Naive thymus-derived CD4-positive, alpha-beta T cell (primary cell): ENCODE results near the gene UBE2Q1. TPM values are rescaled to one million over a fixed set of nuclear protein-coding genes. Genes with fewer than 3 reads are reported as not detected.
A peak's percentile ranks its signal among the peaks of the same experiment; 100 is the strongest.

Experiments used
- ATAC-seq: fragments of 150-1000 bp; cut with Tn5 transposase; 2 replicates; pipeline ENCODE4 v1.10.0; 2021; ENCODE audit warnings: mild to moderate bottlenecking, moderate library complexity
- CTCF ChIA-PET: fragments of 350-600 bp; sonication (Branson Sonifier 250); formaldehyde crosslinking; loops from one replicate; lab custom pipeline; 2021; ENCODE audit warnings: antibody characterized with exemption; lab: Charles Lee
- POLR2A ChIA-PET: fragments of 350-600 bp; sonication (Branson Sonifier 250); formaldehyde crosslinking; loops from one replicate; lab custom pipeline; 2021; ENCODE audit warnings: antibody characterized with exemption, inconsistent platforms; lab: Charles Lee
- DNase-seq, 9 donors: peaks; one replicate each; pipeline versions ENCODE4 v3.0.0 to v3.0.0-alpha.2; 2020 to 2022; ENCODE audit warnings: mixed read lengths in 1 of 9
- H3K27ac ChIP-seq: one replicate; pipeline ENCODE4 v1.7.0; 2013; ENCODE audit warnings: mild to moderate bottlenecking, low read depth, low read length, moderate library complexity
- H3K27me3 ChIP-seq, 2 donors: one replicate each; pipeline ENCODE4 v1.7.0; 2013; ENCODE audit warnings: low read length in 2 of 2, mild to moderate bottlenecking in 2 of 2, moderate library complexity in 2 of 2; ENCODE audit not compliant: control insufficient read depth in 2 of 2, insufficient read depth in 2 of 2
- H3K36me3 ChIP-seq, 3 experiments: 1 replicate in 2 of 3; 2 replicates in 1 of 3; pipeline ENCODE4 v1.7.0; 2013; ENCODE audit warnings: low read length in 3 of 3, mild to moderate bottlenecking in 3 of 3, moderate library complexity in 1 of 3; ENCODE audit not compliant: insufficient read depth in 3 of 3, control insufficient read depth in 2 of 3
- H3K4me1 ChIP-seq, 2 donors: one replicate each; pipeline ENCODE4 v1.7.0; 2013; ENCODE audit warnings: low read length in 2 of 2, mild to moderate bottlenecking in 2 of 2, moderate library complexity in 1 of 2; ENCODE audit not compliant: control insufficient read depth in 2 of 2, insufficient read depth in 2 of 2
- H3K4me3 ChIP-seq: 2 replicates; pipeline ENCODE4 v1.7.0; 2013; ENCODE audit warnings: mild to moderate bottlenecking, low read length
- H3K9me3 ChIP-seq, 3 experiments: 1 replicate in 2 of 3; 2 replicates in 1 of 3; pipeline ENCODE4 v1.7.0; 2013; ENCODE audit warnings: low read length in 3 of 3; ENCODE audit not compliant: control insufficient read depth in 2 of 3
- H3K27ac Mint-ChIP-seq, 9 donors: one replicate each; pipeline ENCODE4 v1.8.0; 2020 to 2022; ENCODE audit warnings: mixed read lengths in 9 of 9, mild to moderate bottlenecking in 8 of 9, moderate library complexity in 5 of 9, inconsistent platforms in 2 of 9
- H3K27me3 Mint-ChIP-seq, 5 donors: one replicate each; pipeline ENCODE4 v1.8.0; 2021 to 2022; ENCODE audit warnings: mixed read lengths in 5 of 5, mild to moderate bottlenecking in 1 of 5
- H3K36me3 Mint-ChIP-seq, 5 donors: one replicate each; pipeline ENCODE4 v1.8.0; 2020 to 2022; ENCODE audit warnings: mixed read lengths in 5 of 5, mild to moderate bottlenecking in 3 of 5, inconsistent platforms in 1 of 5
- H3K4me1 Mint-ChIP-seq, 7 donors: one replicate each; pipeline ENCODE4 v1.8.0; 2020 to 2022; ENCODE audit warnings: mixed read lengths in 7 of 7, mild to moderate bottlenecking in 3 of 7, inconsistent platforms in 1 of 7
- H3K4me3 Mint-ChIP-seq, 10 donors: one replicate each; pipeline ENCODE4 v1.8.0; 2020 to 2022; ENCODE audit warnings: mild to moderate bottlenecking in 10 of 10, mixed read lengths in 10 of 10, moderate library complexity in 6 of 10, inconsistent platforms in 2 of 10
- H3K9me3 Mint-ChIP-seq, 11 donors: one replicate each; pipeline ENCODE4 v1.8.0; 2020 to 2022; ENCODE audit warnings: mixed read lengths in 11 of 11, mild to moderate bottlenecking in 4 of 11, inconsistent platforms in 1 of 11, moderate library complexity in 1 of 11
- intact Hi-C, 2 donors: fragments of 100-400 bp; cut with micrococcal nuclease; formaldehyde crosslinking; loops; one replicate each; pipeline ENCODE4 v1.15.1; 2023
- polyA plus RNA-seq, 2 donors: library from polyadenylated mRNA; unstranded; fragments of 300-500 nt; fragmentation: Illumina TruSeq; gene quantifications; one replicate each; pipeline ENCODE4 v1.2.3, GENCODE V29; 2021
- total RNA-seq, 6 experiments: library from RNA in 5 of 6; stranded (reverse) in 5 of 6; gene quantifications; 1 replicate in 5 of 6; 2 replicates in 1 of 6; pipeline ENCODE4 v1.2.3 and lab custom pipeline; 2021 to 2026

The UBE2Q1 gene
- total RNA-seq: 100 to 1,000 TPM in 3 of 5 experiments, 10 to 100 TPM in 2; 63.2 to 117 (median 106) TPM
- 10 to 100 TPM in 1 of 2 donors, 1 to 10 TPM in 1; 9.1 to 11.4 TPM for polyA plus RNA-seq
- 69.2 reads per million, percentile 78 among the genes with 10 or more reads in this experiment for total RNA-seq (lab: John Stamatoyannopoulos, UW)

DNA sequence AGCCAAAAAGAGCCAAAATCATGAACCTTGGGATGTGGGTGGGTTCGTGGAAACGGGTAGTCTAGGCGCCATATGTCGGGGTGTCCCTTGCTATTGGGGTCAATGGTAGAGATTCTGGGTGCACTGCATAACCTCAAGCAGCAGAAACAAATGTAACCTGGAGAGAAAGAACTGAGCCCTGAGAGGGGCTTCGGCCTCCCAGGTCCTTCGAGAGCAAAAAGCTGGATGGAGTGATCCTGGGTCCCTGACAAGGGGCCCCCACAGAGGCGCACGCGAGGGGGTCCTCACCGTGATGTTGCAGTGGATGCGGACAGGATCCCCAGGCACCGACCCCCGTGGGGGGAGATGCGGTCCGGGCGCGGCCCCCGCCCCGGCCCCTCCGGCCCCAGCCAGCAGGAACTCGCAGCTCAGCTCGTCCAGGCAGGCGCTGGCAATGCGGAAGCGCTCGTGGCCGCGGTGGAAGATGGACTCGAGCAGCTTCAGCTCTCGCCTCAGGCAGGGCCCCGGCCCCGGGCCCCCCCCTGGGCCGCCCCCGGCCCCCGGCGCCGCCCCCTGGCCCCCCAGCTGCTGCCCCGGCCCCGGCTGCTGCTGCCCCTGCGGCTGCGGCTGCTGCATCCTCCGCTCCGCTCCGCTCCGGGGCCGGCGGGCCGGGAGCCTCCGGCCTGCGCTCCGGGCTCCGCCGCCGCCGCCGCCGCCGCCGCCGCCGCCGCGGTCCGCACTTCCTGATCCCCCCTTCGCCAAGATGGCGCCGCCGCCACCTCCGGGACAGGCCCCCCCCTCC lies at the start of gene UBE2Q1:
Gene UBE2Q1 (minus strand): TSS at position 724 of the 781 bp plus-strand sequence. CDS start 109 bp downstream, at position 615.
- peaks cover 9 to 30% (median 13%) of the 10 kb centered on the region in 5 donors for H3K36me3 Mint-ChIP-seq
- peak within 1 kb of the TSS; percentile 90 to 97 (median 94) for H3K27ac Mint-ChIP-seq
- Histone ChIP-seq H3K9me3 (no peaks in the 10 kb centered on the region), H3K4me1 (peaks cover 18 to 23% of the 10 kb centered on the region in 2 donors), H3K4me3 (peak within 1 kb of the TSS; percentile 81), H3K27me3 (no peaks in the 10 kb centered on the region), H3K27ac (peak within 1 kb of the TSS; percentile 86), H3K36me3 (peaks cover 14 to 32% (median 21%) of the 10 kb centered on the region in 3 experiments)
- ATAC-seq (no peak), DNase-seq (peak in 6 of 9 donors; percentile 8 to 55 (median 30))
- intact Hi-C loops: loop anchor here (1.0 to 10.0 kb wide), 23 partner anchors 50 to 615 kb away; partner anchors contain the start of genes ATP8B2 (in 2 of the 2), CKS1B (in 2 of the 2), HAX1 (in 2 of the 2) and IL6R (in 2 of the 2)
- H3K4me3 Mint-ChIP-seq: peak within 1 kb of the TSS; percentile 89 to 98 (median 96)
- POLR2A ChIA-PET: interaction anchor here (0.5 to 1.3 kb wide), 6 partner anchors 63 to 568 kb away, joined by 3 read pairs; partner anchors contain the start of genes PBXIP1 and UBAP2L
- peaks cover 0 to 4% (median 0%) of the 10 kb centered on the region in 11 donors for H3K9me3 Mint-ChIP-seq
- CTCF ChIA-PET: interaction anchor here (0.9 kb wide), 1 partner anchor 206 kb away, joined by 3 read pairs; no protein-coding TSS in a partner anchor
- no peaks in the 10 kb centered on the region for H3K27me3 Mint-ChIP-seq
- peaks cover 19 to 52% (median 39%) of the 10 kb centered on the region in 7 donors for H3K4me1 Mint-ChIP-seq

- ChIA-PET POLR2A (interaction anchor here (0.6 to 3.0 kb wide), 9 partner anchors 15 to 304 kb away, joined by 3 to 20 read pairs (median 5); no protein-coding TSS in a partner anchor), CTCF (interaction anchor here (0.7 kb wide), 1 partner anchor 15 kb away, joined by 3 read pairs; no protein-coding TSS in a partner anchor)
- Histone ChIP-seq H3K36me3 (peaks cover 0 to 11% (median 6%) of the 10 kb centered on the region in 3 experiments), H3K4me3 (peak within 1 kb of the TSS; percentile 78), H3K27ac (peak within 1 kb of the TSS; percentile 97), H3K27me3 (no peaks in the 10 kb centered on the region), H3K4me1 (peaks cover 40 to 42% of the 10 kb centered on the region in 2 donors), H3K9me3 (no peaks in the 10 kb centered on the region)
- H3K36me3 Mint-ChIP-seq: peaks cover 3 to 31% (median 8%) of the 10 kb centered on the region in 5 donors
- peaks cover 63 to 90% (median 75%) of the 10 kb centered on the region in 7 donors for H3K4me1 Mint-ChIP-seq
- H3K4me3 Mint-ChIP-seq: peak within 1 kb of the TSS; percentile 91 to 100 (median 98)
- peaks cover 0 to 4% (median 0%) of the 10 kb centered on the region in 11 donors for H3K9me3 Mint-ChIP-seq
- H3K27ac Mint-ChIP-seq: peak within 1 kb of the TSS; percentile 94 to 99 (median 99)
- ATAC-seq: peak; percentile 92
- peak; percentile 67 to 95 (median 90) for DNase-seq
- intact Hi-C loops: loop anchor here (1.0 to 5.0 kb wide), 17 partner anchors 19 to 1731 kb away; partner anchors contain the start of genes CCT3 (in 1 of the 2), EFNA4 (in 1 of the 2), GON4L (in 1 of the 2) and PBXIP1 (in 1 of the 2)
- H3K27me3 Mint-ChIP-seq: no peaks in the 10 kb centered on the region
These were observed 49.3 kb upstream of the UBE2Q1 start, which contains the start of gene ADAR for GRCh38 chr1:154607609-154608396. Gene ADAR, minus strand, starts transcription at chr1:154608186. Its CDS starts 180 bp downstream, at chr1:154608006.

GRCh38 chr1:154607106-154607608 lies 48.7 kb upstream of the UBE2Q1 start:
- ChIA-PET POLR2A (interaction anchor here (0.6 to 1.9 kb wide), 6 partner anchors 13 to 223 kb away, joined by 3 to 13 read pairs (median 4); no protein-coding TSS in a partner anchor), CTCF (no interaction called here)
- peak overlapping the region; percentile 97 for H3K27ac ChIP-seq
- H3K9me3 Mint-ChIP-seq: peaks cover 0 to 4% (median 0%) of the 10 kb centered on the region in 11 donors
- ATAC-seq (peak; percentile 1), DNase-seq (peak in 1 of 9 donors; percentile 10)
- no peaks in the 10 kb centered on the region for H3K9me3 ChIP-seq
- intact Hi-C loops: loop anchor here (5.0 kb wide), 8 partner anchors 130 to 1250 kb away; partner anchors contain the start of genes EFNA4 (in 1 of the 2), GON4L (in 1 of the 2), PBXIP1 (in 1 of the 2) and SLC50A1 (in 1 of the 2)
- H3K4me3 Mint-ChIP-seq: peak overlapping the region; percentile 91 to 100 (median 98)
- no peaks in the 10 kb centered on the region for H3K27me3 ChIP-seq
- H3K4me3 ChIP-seq: peak overlapping the region; percentile 78
- H3K36me3 Mint-ChIP-seq: peaks cover 3 to 31% (median 8%) of the 10 kb centered on the region in 5 donors
- H3K27ac Mint-ChIP-seq: peak overlapping the region; percentile 94 to 99 (median 99)
- peaks cover 61 to 96% (median 81%) of the 10 kb centered on the region in 7 donors for H3K4me1 Mint-ChIP-seq
- peaks cover 40 to 42% of the 10 kb centered on the region in 2 donors for H3K4me1 ChIP-seq
- no peaks in the 10 kb centered on the region for H3K27me3 Mint-ChIP-seq
- H3K36me3 ChIP-seq: peaks cover 0 to 18% (median 12%) of the 10 kb centered on the region in 3 experiments

- H3K36me3 ChIP-seq: peaks cover 6 to 28% (median 19%) of the 10 kb centered on the region in 3 experiments
- H3K4me1 Mint-ChIP-seq: peaks cover 53 to 97% (median 82%) of the 10 kb centered on the region in 7 donors
- peak overlapping the region in 8 of 9 donors; percentile 48 to 99 (median 79) for H3K27ac Mint-ChIP-seq
- ATAC-seq: no peak
- peaks cover 40 to 53% of the 10 kb centered on the region in 2 donors for H3K4me1 ChIP-seq
- peak overlapping the region; percentile 5 to 100 (median 84) for H3K4me3 Mint-ChIP-seq
- peaks cover 0 to 6% (median 0%) of the 10 kb centered on the region in 11 donors for H3K9me3 Mint-ChIP-seq
- POLR2A ChIA-PET: interaction anchor here (0.5 to 2.4 kb wide), 14 partner anchors 10 to 1307 kb away, joined by 3 to 12 read pairs (median 4); partner anchors contain the start of gene PMVK
- intact Hi-C loops: loop anchor here (5.0 kb wide), 8 partner anchors 128 to 1252 kb away; partner anchors contain the start of genes EFNA4 (in 1 of the 2), GON4L (in 1 of the 2), PBXIP1 (in 1 of the 2) and SLC50A1 (in 1 of the 2)
- H3K36me3 Mint-ChIP-seq: peaks cover 6 to 41% (median 15%) of the 10 kb centered on the region in 5 donors
- CTCF ChIA-PET: interaction anchor here (0.6 to 1.2 kb wide), 4 partner anchors 33 to 271 kb away, joined by 3 to 5 read pairs (median 4); no protein-coding TSS in a partner anchor
- peak overlapping the region; percentile 97 for H3K27ac ChIP-seq
- H3K27me3 ChIP-seq: no peaks in the 10 kb centered on the region
- H3K27me3 Mint-ChIP-seq: no peaks in the 10 kb centered on the region
- no peaks in the 10 kb centered on the region for H3K9me3 ChIP-seq
- DNase-seq: no peak
- H3K4me3 ChIP-seq: no peak overlapping the region
These were observed 47.1 kb upstream of the UBE2Q1 start for GRCh38 chr1:154605534-154605933.

GRCh38 chr1:154603317-154603716 lies 44.9 kb upstream of the UBE2Q1 start:
- H3K9me3 Mint-ChIP-seq: peaks cover 0 to 6% (median 0%) of the 10 kb centered on the region in 11 donors
- Histone ChIP-seq H3K9me3 (no peaks in the 10 kb centered on the region), H3K4me1 (peaks cover 28 to 42% of the 10 kb centered on the region in 2 donors), H3K36me3 (peaks cover 6 to 49% (median 30%) of the 10 kb centered on the region in 3 experiments), H3K27ac (peak overlapping the region; percentile 39), H3K27me3 (no peaks in the 10 kb centered on the region), H3K4me3 (no peak overlapping the region)
- intact Hi-C loops: no loop called here
- H3K27me3 Mint-ChIP-seq: no peaks in the 10 kb centered on the region
- H3K27ac Mint-ChIP-seq: peak overlapping the region in 7 of 9 donors; percentile 28 to 99 (median 76)
- ChIA-PET POLR2A (interaction anchor here (2.4 kb wide), 1 partner anchor 24 kb away, joined by 12 read pairs; no protein-coding TSS in a partner anchor), CTCF (interaction anchor here (0.8 kb wide), 1 partner anchor 21 kb away, joined by 4 read pairs; no protein-coding TSS in a partner anchor)
- H3K4me3 Mint-ChIP-seq: peak overlapping the region in 4 of 10 donors; percentile 8 to 100 (median 16)
- peaks cover 53 to 91% (median 75%) of the 10 kb centered on the region in 7 donors for H3K4me1 Mint-ChIP-seq
- DNase-seq (no peak), ATAC-seq (no peak)
- peaks cover 8 to 46% (median 15%) of the 10 kb centered on the region in 5 donors for H3K36me3 Mint-ChIP-seq
